Heart right ventricle (tissue), 16 donors: Measurements from ENCODE around the gene TEF. TPM values are rescaled to one million over a fixed set of nuclear protein-coding genes. Genes with fewer than 3 reads are reported as not detected.

Experiments
- ATAC-seq, 8 donors: fragments of 200-7000 bp; cut with Tn5 transposase; one replicate each; pipeline ENCODE4 v1.9.1; 2020; ENCODE audit warnings: mild to moderate bottlenecking in 8 of 8, moderate library complexity in 8 of 8, moderate number of reproducible peaks in 1 of 8
- DNase-seq, 2 donors: peaks; one replicate each; pipeline ENCODE4 v3.0.0-alpha.2; 2020
- H3K27ac ChIP-seq, 10 donors: fragments of 200-600 bp; sonication (generic) in 2 of 10; one replicate each; pipeline versions ENCODE4 v1.5.0 to v1.8.0; 2020 to 2022; ENCODE audit warnings: mild to moderate bottlenecking in 3 of 10
- H3K27me3 ChIP-seq, 7 donors: fragments of 200-600 bp; one replicate each; pipeline ENCODE4 v1.8.0; 2021 to 2022; ENCODE audit warnings: mild to moderate bottlenecking in 2 of 7
- H3K36me3 ChIP-seq, 9 donors: fragments of 200-600 bp; sonication (generic) in 1 of 9; one replicate each; pipeline versions ENCODE4 v1.5.0 to v1.8.0; 2020 to 2022; ENCODE audit warnings: mild to moderate bottlenecking in 2 of 9
- H3K4me1 ChIP-seq, 9 donors: fragments of 200-600 bp; sonication (generic) in 1 of 9; one replicate each; pipeline versions ENCODE4 v1.5.0 to v1.8.0; 2020 to 2022; ENCODE audit warnings: mild to moderate bottlenecking in 4 of 9
- H3K4me3 ChIP-seq, 10 donors: fragments of 200-600 bp; sonication (generic) in 2 of 10; one replicate each; pipeline versions ENCODE4 v1.5.0 to v1.8.0; 2020 to 2022; ENCODE audit warnings: mild to moderate bottlenecking in 7 of 10, moderate library complexity in 2 of 10
- H3K9me3 ChIP-seq, 11 donors: fragments of 200-600 bp in 10 of 11; sonication (generic) in 2 of 11; one replicate each; pipeline versions ENCODE4 v1.5.0 to v1.8.0; 2013 to 2022; ENCODE audit warnings: mild to moderate bottlenecking in 2 of 11, control low read depth in 1 of 11, moderate library complexity in 1 of 11
- CTCF ChIP-seq, 9 donors: fragments of 200-600 bp; sonication (generic) in 2 of 9; IDR thresholded peaks; one replicate each; pipeline versions ENCODE4 v1.5.0 to v1.8.0; 2021 to 2022; ENCODE audit warnings: antibody characterized with exemption in 9 of 9, mild to moderate bottlenecking in 5 of 9, moderate library complexity in 1 of 9
- WGBS, 2 donors: extraction: QIAGEN DNeasy Blood & Tissue Kit; methylation state at CpG; one replicate each; pipeline ENCODE4 v1.1.7; 2013; ENCODE audit warnings: inconsistent platforms in 1 of 2; 5-methylcytosine and 5-hydroxymethylcytosine counted together
- intact Hi-C, 10 donors: fragments of 100-400 bp; cut with DNase I; formaldehyde crosslinking; loops; one replicate each; pipeline versions ENCODE4 v1.11.1 to v1.14.2; 2022
- polyA plus RNA-seq, 2 donors: library from polyadenylated mRNA; stranded (reverse); fragments of 200-250 nt; gene quantifications; one replicate each; pipeline ENCODE4 v1.2.3, GENCODE V29; 2013
- total RNA-seq, 10 donors: library from RNA; stranded (reverse); fragmentation: NEBNext Ultra II Directional in 3 of 10; extraction: Animal tissue kit (Norgen Biotek cat#: 25700) in 3 of 10; gene quantifications; one replicate each; pipeline versions ENCODE4 v1.2.1 to v1.2.4, GENCODE V29; 2021 to 2023
- donor health status: Arrhythmogenic right ventricular cardiomyopathy.
- donor health status: ischemic (EF 13 %, LVEDD 7.1; RV severe dilation, severe dysfunction).
- donor health status: healthy with polysubstance abuse.
- donor health status: DM: no; HTN: yes; CAD: no.
- donor health status: DM: no; HTN: no; CAD: no.
- donor health status: ischemic (EF 25% LVEDD 6.9; RV normal size, moderate dysfunction).
- donor health status: ischemic (EF 25% LVEDD 5.7; RV mildly dilated, moderate dysfunction).
- donor health status: healthy.
- donor health status: DM: yes; HTN: yes; CAD: no.
- donor health status: Ischemic cardiomyopathy.
- donor health status: ischemic (EF 35%, LVEDD 5.7; RV mildly dilated, moderate dysfunction).
- donor health status: nonischemic (EF 11% LVEDD 7.7; RV severe dilation, severe dysfunction).
- donor health status: DM: yes; HTN: yes; CAD: no.
- donor health status: PGD.
- donor health status: ischemic (EF 29% LVEDD 5.4; RV normal size, mild dysfunction).
- donor health status: nonischemic (EF 23%, LVEDD 6.1; RV moderate dilation, normal function).

TEF gene
- total and polyA plus RNA-seq, 12 donors, result 5.5 to 29.1 (median 16.9) TPM

GRCh38 chr22:41365425-41365824 lies 16.3 kb upstream of the TEF start:
- Histone ChIP-seq H3K27me3 (no peaks in the 10 kb centered on the region), H3K4me3 (no peak overlapping the region), H3K27ac (no peak overlapping the region), H3K9me3 (no peaks in the 10 kb centered on the region), H3K4me1 (peaks cover 15 to 40% (median 27%) of the 10 kb centered on the region in 9 donors), H3K36me3 (no peaks in the 10 kb centered on the region)
- no peak for TF ChIP-seq CTCF (IDR thresholded peaks at IDR 0.05)
- DNase-seq (no peak), ATAC-seq (no peak)
- 74 to 86% methylated on average over 5 of the region's 5 CpGs for WGBS, 2 donors
- intact Hi-C loops, result loop anchor here in 3 of 10 donors (5.0 to 10.0 kb wide), 2 partner anchors 63 to 171 kb away; partner anchors contain the start of gene ZC3H7B (in 3 of the 3)

- peak overlapping the region in 7 of 10 donors; percentile 31 to 66 (median 54) for H3K4me3 ChIP-seq
- TF ChIP-seq CTCF (IDR thresholded peaks at IDR 0.05), result no peak
- DNase-seq (no peak), ATAC-seq (no peak)
- H3K36me3 ChIP-seq, result peaks cover 0 to 2% (median 0%) of the 10 kb centered on the region in 9 donors
- peaks cover 15 to 41% (median 27%) of the 10 kb centered on the region in 9 donors for H3K4me1 ChIP-seq
- no peaks in the 10 kb centered on the region for H3K9me3 ChIP-seq
- no peaks in the 10 kb centered on the region for H3K27me3 ChIP-seq
- peak overlapping the region in 7 of 10 donors; percentile 35 to 87 (median 58) for H3K27ac ChIP-seq
- 60 to 64% methylated on average over 17 of the region's 17 CpGs for WGBS, 2 donors
- intact Hi-C loops, result loop anchor here in 3 of 10 donors (5.0 to 10.0 kb wide), 2 partner anchors 64 to 172 kb away; partner anchors contain the start of gene ZC3H7B (in 3 of the 3)
Measured at GRCh38 chr22:41366323-41367029, 15.3 kb upstream of the TEF start.

- intact Hi-C loops, result loop anchor here in 3 of 10 donors (5.0 to 10.0 kb wide), 2 partner anchors 65 to 172 kb away; partner anchors contain the start of gene ZC3H7B (in 3 of the 3)
- peak; percentile 96 to 97 (median 97) for ATAC-seq
Measured at GRCh38 chr22:41367039-41367679, 14.6 kb upstream of the TEF start.

More at GRCh38 chr22:41367039-41367679, 14.6 kb upstream of the TEF start:
- H3K27ac ChIP-seq, result peak overlapping the region in 8 of 10 donors; percentile 10 to 87 (median 74)
- peak in 7 of 9 donors; percentile 31 to 61 (median 50) for TF ChIP-seq CTCF (IDR thresholded peaks at IDR 0.05)
- 1 to 3% methylated on average over 21 of the region's 21 CpGs for WGBS, 2 donors
- H3K4me1 ChIP-seq, result peaks cover 15 to 41% (median 27%) of the 10 kb centered on the region in 9 donors
- H3K4me3 ChIP-seq, result peak overlapping the region; percentile 0 to 66 (median 47)
- peaks cover 0 to 8% (median 0%) of the 10 kb centered on the region in 9 donors for H3K36me3 ChIP-seq
- no peaks in the 10 kb centered on the region for H3K9me3 ChIP-seq
- H3K27me3 ChIP-seq, result no peaks in the 10 kb centered on the region
- peak; percentile 97 to 98 for DNase-seq
